ENCODE results near the gene NWD2.

DNA sequence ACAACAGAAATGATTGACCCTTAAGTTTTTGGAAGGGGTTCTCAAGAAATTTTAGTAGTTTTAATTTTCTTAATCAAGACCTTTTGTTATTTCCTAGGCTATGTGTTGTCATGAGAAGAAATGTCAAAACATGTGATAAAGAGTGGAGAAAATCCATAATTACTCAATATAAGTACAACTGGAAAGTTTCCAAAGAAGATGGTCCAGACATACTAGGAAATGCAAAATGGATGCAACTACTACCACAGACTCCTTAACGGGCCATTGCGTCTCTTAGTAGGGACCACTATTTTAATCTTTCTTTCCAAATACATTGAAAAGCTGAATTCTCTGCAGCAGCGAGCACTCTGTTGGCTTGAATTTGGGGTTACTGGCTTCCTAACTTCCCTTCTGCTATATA lies 148.8 kb downstream of the NWD2 start:
- TF ChIP-seq POLR2A (IDR thresholded peaks at IDR 0.05) (no peak), CTCF (IDR thresholded peaks at IDR 0.05) (no peak)

All from vagina (tissue), 2 donors.